ENCODE results near the gene BMAL1. TPM values are rescaled to one million over a fixed set of nuclear protein-coding genes. Genes with fewer than 3 reads are reported as not detected.

The BMAL1 gene
- total RNA-seq, 1 experiment from 2014 or later: 3.3 TPM

DNA sequence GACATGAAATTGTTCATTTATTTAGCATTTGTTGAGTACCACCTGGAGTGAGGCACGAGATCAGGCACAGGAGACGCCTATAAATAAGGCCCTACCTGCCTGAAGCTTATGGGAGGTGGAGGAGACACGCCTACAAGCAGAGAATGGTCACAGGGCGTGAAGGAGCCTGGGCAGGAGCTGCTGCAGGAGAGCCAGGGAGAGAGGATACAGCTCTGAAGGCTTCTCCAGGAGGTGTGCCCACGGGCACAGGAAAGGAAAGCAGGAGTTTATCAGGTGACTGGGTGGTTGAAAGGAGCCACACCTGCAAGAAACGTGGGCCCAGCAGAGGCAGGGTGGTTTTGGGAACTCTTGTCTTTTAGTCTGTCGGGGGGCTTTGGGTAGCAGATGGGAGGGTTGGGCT, 70.3 kb downstream of the BMAL1 start:
- no peaks in the 10 kb centered on the region for H3K36me3 Mint-ChIP-seq (ENCODE audit: insufficient read depth in 1 of 3, low read depth in 3 of 3)
- no peak overlapping the region for H3K4me2 ChIP-seq (ENCODE audit: insufficient read depth, insufficient read length, low read length)
- H3K27me3 Mint-ChIP-seq (ENCODE audit: low read depth): no peaks in the 10 kb centered on the region
- WGBS (ENCODE audit: extremely low coverage, insufficient read length, low lambda C conversion rate): no CpG with 5 or more reads among the region's 7 CpGs
- no peak overlapping the region for H3K18ac ChIP-seq (ENCODE audit: insufficient read length, low read depth, low read length)
- H2BK15ac ChIP-seq (ENCODE audit: low read depth, low read length): no peak overlapping the region
- H3K56ac ChIP-seq (ENCODE audit: insufficient read length, low read depth, low read length): no peak overlapping the region
- H2AFZ ChIP-seq (ENCODE audit: low read length): no peak overlapping the region
- no peak overlapping the region; a peak in 2 of 7 replicates for H3K27ac Mint-ChIP-seq
- H3K4me3 Mint-ChIP-seq: no peak overlapping the region
- no peak overlapping the region for H3K27ac ChIP-seq (ENCODE audit: insufficient read length, low read depth, low read length)
- H3K79me1 ChIP-seq (ENCODE audit: insufficient read depth, low read depth, low read length, poor library complexity, severe bottlenecking): no peaks in the 10 kb centered on the region
- H3T11ph ChIP-seq (ENCODE audit: low read length): no peak overlapping the region
- no peaks in the 10 kb centered on the region for H3K4me1 ChIP-seq (ENCODE audit: insufficient read depth, low read length)
- no peak overlapping the region for H2BK12ac ChIP-seq (ENCODE audit: insufficient read length, low read depth, low read length)
- no peaks in the 10 kb centered on the region for H3K27me3 ChIP-seq (ENCODE audit: insufficient read depth, low read length)
- no peak overlapping the region for H4K91ac ChIP-seq (ENCODE audit: insufficient read length, low read depth, low read length)
- no peak overlapping the region for H3K4ac ChIP-seq (ENCODE audit: low read depth, low read length)
- no peak overlapping the region for H2AK5ac ChIP-seq (ENCODE audit: insufficient read length, low read length)
- no peak for DNase-seq
- H3K14ac ChIP-seq (ENCODE audit: insufficient read depth, low read length): no peak overlapping the region
- TF ChIP-seq, protein P1, sequence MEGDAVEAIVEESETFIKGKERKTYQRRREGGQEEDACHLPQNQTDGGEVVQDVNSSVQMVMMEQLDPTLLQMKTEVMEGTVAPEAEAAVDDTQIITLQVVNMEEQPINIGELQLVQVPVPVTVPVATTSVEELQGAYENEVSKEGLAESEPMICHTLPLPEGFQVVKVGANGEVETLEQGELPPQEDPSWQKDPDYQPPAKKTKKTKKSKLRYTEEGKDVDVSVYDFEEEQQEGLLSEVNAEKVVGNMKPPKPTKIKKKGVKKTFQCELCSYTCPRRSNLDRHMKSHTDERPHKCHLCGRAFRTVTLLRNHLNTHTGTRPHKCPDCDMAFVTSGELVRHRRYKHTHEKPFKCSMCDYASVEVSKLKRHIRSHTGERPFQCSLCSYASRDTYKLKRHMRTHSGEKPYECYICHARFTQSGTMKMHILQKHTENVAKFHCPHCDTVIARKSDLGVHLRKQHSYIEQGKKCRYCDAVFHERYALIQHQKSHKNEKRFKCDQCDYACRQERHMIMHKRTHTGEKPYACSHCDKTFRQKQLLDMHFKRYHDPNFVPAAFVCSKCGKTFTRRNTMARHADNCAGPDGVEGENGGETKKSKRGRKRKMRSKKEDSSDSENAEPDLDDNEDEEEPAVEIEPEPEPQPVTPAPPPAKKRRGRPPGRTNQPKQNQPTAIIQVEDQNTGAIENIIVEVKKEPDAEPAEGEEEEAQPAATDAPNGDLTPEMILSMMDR (conservative IDR thresholded peaks at IDR 0.05): no peak
- H4K20me1 ChIP-seq (ENCODE audit: control insufficient read depth, insufficient read depth, insufficient read length): no peaks in the 10 kb centered on the region
- H3K4me1 Mint-ChIP-seq: peaks cover 8 to 10% of the 10 kb centered on the region in 2 experiments
- H3K9ac ChIP-seq (ENCODE audit: extremely low read depth, insufficient read length, low read length): no peak overlapping the region
- H2BK120ac ChIP-seq (ENCODE audit: low read depth, low read length, poor library complexity, severe bottlenecking): no peak overlapping the region
- peaks cover 4% of the 10 kb centered on the region for H3K23me2 ChIP-seq (ENCODE audit: insufficient read length, low read depth, low read length, poor library complexity, severe bottlenecking)
- no peaks in the 10 kb centered on the region for H3K79me2 ChIP-seq (ENCODE audit: insufficient read depth, low read length)
- H4K8ac ChIP-seq (replicated peaks; ENCODE audit: insufficient read length, low read depth, low read length): no peak overlapping the region
- no peak overlapping the region for H2BK20ac ChIP-seq (ENCODE audit: low read depth, low read length, poor library complexity, severe bottlenecking)
- H3K9me3 Mint-ChIP-seq: no peaks in the 10 kb centered on the region
- no peak overlapping the region for H4K5ac ChIP-seq (ENCODE audit: insufficient read length, low read depth, low read length)
- H3K23ac ChIP-seq (ENCODE audit: insufficient read length, low read depth, low read length): no peak overlapping the region
- H2BK5ac ChIP-seq (ENCODE audit: insufficient read length, low read length): no peak overlapping the region
- no peaks in the 10 kb centered on the region for H3K9me3 ChIP-seq (ENCODE audit: control insufficient read depth, low read depth, low read length)
